ENCODE measurements around the gene HMGB3.
"Not testable (repeated sequence)": the region's sequence is repeated elsewhere in the genome, so short reads cannot be mapped to it uniquely, and the experiment has no call there.

The HMGB3 gene

DNA sequence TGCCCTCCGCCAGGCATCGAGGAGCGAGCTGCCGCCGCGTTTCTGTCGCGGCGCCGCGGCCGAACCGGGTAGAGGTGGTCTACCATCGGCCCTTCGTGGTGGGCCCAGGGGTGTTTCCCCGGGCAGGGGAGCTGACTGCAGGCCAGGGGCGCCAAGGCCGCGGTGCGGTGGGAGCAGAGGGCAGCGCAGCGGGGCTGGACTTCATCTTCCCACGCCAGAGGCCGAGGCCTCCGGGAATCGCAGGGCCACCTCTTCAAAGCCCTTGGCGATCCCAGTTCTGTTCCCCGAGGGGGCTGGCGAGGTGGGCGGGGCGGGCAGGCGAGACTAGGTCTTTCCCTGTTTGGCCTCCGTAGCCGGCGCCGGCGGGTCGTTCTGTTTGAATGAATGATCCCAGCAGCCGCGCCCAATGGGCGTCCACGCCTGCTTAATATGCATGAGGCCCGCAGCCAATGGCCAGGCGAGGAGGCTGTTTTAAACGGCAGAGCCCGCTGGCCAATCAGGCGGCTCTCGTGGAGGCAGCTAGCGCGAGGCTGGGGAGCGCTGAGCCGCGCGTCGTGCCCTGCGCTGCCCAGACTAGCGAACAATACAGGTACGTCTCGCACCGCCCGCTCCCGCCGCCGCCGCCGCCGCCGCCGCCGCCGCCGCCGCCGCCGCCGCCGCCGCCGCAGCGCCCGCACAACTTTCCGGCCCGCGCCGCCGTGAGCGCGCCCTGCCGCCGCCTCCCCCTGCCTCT lies at the start of gene HMGB3:
TSS of gene HMGB3 (plus strand) at position 548 of the 733 bp plus-strand sequence. CDS start 2,265 bp downstream, outside the sequence.
- DNase-seq = peak; percentile 65 to 69

- no peak for DNase-seq
These were observed 49.2 kb upstream of the HMGB3 start for GRCh38 chrX:150933945-150934350.

DNA sequence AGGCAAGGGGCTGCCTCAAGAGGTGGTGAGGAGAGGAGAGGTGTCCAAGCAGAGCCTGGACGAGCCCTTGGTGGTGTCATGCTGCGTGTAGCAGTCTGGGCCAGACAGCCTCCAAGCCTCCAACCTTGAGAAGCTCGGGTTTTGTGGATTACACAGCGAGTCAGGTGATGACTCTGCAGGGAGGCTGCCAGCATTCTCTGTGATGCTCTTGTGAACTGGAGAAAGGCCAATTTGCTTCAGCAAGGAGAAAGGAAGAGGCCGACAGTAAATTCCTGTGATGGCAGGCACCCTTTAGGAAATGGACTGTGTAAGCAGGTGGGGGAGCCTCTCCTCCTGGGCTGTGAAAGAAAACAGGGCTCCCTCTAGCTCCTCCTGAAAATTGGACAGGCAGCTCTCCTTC lies 48.7 kb upstream of the HMGB3 start:
- DNase-seq = no peak

DNA sequence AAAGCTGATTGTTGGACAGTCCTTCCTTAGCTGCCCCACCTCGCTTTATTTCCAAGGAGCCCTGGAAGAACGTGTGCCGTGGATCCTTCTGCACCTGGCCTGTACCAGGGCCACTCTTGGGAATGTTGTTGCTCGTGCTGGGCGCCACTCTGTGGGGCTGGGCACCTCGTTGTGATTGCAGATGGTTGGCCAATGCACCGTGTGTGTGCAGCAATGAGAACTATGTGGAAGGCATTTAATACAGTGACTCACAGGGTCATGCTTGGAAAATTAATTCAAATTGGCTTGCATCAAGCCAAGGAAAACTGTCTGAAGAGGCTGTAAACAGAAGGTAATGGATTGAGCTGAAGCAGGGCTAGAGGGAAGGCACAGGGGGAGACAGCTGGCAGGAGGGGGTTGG lies 47.7 kb upstream of the HMGB3 start:
- DNase-seq = no peak

DNA sequence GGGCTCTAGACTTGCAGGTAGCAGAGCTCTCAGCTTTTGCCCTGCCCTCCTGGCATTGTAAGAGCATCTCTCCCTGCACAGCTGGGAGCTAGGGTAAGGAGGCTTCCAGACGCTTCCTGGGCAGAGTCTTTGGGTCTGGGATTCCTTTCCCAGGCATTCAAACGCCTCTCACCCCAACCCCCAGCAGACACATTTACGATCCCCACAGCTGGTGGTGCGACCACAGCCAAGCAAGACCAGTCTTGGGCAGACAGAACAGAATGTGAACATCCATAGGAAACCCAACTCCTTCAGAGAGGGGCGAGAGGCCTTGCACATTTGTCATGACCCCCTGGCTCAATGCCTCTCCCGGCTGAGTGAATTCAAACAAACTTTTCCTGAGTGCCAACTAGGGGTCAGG lies 46.6 kb upstream of the HMGB3 start:
- no peak for DNase-seq

- no peak for DNase-seq
These were observed 42.2 kb upstream of the HMGB3 start for GRCh38 chrX:150940844-150941495.

- DNase-seq = no peak
These were observed 41.6 kb upstream of the HMGB3 start for GRCh38 chrX:150941580-150941979.

DNA sequence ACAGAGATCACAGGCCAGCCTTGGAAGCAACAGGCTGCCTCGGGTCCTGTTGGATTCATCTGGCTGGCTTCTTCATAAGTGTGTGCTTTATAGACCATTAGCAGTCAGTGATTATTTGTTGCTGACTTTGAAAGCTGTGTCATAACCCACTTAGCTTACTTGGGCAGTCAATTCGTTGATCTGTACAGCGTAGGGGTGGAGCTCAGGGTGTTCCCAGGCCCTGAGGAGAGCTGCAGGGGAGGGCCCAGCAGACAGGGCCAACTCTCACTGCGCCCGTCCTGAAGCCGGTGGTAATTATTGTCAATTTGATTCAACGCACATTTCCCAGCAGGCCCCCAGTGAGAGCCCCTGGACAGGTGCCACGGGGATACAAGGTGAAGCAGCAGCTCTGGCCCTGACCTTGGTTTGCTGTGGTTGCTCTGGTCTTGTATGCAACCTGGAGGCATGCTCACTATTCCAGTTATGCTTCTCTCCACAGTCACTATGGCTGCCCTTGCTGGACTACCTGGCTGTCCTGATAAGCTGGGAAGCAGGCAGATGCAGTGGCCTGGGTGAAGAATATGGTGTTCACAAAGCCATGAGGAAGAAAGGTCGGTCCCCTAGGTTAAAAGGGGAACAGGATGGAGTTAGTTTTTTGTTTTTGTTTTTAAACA lies 40.1 kb upstream of the HMGB3 start:
- DNase-seq = no peak

DNA sequence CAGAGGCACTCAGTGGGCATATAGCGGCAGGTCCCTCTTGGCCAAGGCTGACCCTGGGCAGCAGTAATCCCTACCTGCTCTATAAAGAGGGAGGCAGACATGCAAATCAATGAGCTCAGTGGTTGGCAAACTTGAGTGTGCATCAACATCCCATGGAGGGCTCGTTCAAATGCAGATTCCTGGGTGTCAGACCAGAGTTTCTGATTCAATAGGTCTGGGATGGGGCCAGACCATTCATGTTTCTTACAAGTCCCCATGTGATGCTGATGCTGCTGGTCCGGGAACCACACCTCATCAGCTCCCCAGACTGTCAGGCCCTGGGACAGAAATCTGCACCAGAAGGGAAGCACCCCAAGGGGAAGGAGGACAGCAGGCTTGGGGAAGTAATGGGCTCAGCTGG lies 38.9 kb upstream of the HMGB3 start:
- no peak for DNase-seq

- DNase-seq = no peak
These were observed 28.2 kb upstream of the HMGB3 start for GRCh38 chrX:150954951-150955350.

GRCh38 chrX:150955590-150955989 lies 27.5 kb upstream of the HMGB3 start:
- DNase-seq = no peak

DNA sequence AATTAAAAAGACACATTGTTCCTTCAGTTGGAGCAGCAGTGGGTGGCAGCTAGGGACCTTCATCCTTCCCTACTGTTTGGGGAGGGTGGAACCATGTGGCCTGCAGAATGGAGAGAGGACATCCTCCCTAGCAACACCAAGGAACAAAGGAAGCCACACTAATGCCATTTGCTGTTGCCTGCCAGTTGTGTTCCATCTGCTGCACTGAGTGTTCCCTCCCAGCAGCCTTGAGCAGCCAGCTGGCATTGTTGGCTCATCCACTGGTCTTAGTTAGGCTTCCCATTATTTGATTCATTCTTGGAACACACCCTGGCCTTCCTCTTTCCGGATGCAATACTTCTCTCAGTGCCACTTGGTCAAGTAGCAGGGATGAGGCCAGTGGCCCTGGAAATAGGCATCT lies 25.0 kb upstream of the HMGB3 start:
- DNase-seq = no peak

- DNase-seq = no peak
These were observed 23.6 kb upstream of the HMGB3 start for GRCh38 chrX:150959557-150959956.

GRCh38 chrX:150961631-150962030 lies 21.5 kb upstream of the HMGB3 start:
- no peak for DNase-seq

DNA sequence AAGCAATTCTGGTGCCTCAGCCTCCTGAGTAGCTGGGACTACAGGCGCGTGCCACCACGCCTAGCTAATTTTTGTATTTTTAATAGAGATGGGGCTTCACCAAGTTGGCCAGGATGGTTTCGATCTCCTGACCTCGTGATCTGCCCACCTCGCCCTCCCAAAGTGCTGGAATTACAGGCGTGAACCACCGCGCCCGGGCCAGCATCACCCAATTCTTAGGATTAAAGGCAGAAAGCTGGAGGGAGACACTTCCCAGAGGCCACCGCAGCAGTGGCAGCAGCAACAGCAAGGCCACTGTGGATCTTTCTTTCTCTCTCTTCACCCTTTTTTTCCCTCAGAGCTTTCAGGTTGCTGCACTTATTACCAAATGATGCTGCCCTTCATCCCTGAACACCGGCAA lies 18.7 kb upstream of the HMGB3 start:
- DNase-seq = not testable (repeated sequence)

DNA sequence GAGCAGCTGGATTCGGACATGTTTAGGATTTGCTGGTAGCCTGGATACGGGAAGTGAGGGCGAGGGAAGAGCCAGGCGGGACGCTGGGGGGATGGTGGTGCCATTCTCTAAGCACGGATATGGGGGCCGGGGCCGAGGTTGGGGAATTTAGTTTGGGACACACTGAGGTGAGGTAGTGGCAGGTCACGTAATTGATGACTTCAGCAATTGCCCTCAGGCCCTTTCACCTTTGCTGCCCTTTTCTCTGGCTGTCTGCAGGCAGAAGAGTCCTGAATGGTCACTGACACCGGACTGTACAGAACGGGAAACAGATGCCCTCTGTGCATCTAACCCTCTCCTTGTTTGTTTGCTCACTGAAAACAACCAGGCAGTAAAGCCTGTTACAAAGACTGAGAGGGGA lies 16.9 kb upstream of the HMGB3 start:
- DNase-seq = no peak

DNA sequence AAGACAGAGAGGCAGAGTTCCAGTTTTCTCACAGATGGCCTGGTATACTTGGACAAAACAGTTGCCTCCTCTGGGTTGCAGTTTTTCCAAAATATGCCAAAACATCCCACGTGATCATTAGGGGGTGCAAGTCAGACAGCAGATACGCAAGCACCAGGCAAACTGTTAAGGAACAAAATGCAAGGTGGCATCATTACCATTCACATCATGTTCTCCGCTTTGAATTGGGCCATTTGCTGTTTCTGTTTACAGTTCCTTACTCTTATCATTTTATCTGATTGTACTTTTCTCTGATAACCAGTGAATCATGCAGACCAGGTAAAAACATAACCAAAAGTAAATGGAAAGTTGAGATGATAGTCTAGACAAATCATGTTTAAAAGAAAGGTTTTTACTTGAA lies 16.4 kb upstream of the HMGB3 start:
- no peak for DNase-seq

DNA sequence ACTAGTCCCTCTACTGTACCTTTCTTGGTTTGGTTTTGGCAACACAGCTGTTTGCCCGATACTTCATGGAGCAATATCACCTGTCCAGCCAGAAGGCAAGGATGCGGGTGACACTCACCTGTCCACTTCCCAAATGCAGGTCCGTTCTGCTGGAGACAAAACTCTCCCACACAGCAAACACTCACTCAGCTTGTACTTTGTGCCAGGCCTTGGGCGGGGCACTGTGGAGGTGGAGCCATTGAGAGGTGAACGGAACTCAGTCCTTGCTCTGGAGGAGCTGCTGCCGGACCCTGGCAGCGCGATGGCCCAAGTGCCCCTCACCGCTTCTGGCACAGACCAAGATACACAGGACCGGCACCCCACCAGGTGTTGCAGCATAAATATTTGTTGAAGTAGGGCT lies 15.3 kb upstream of the HMGB3 start:
- no peak for DNase-seq

- DNase-seq = no peak
These were observed 14.0 kb upstream of the HMGB3 start for GRCh38 chrX:150968862-150969720.

DNA sequence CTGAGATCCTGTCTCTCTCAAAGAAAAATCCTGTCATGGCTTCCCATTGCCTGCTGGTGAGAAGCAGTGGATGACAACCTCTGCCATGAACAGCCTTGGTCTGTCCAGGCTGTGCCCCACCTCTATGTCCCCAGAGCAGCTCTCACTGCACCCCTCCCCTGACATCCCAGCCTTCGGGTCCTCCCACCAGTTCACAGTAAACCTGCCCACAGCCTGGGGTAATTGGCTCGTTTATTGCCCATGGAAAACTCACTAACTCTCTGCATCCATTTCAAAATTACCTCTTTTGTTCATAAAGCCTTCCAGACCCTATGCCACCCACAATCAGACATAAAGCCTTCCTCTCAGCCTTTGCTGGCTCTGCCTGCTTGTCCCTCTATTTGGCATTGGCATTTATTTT lies 10.7 kb upstream of the HMGB3 start:
- no peak for DNase-seq

- no peak for DNase-seq
These were observed 7.3 kb upstream of the HMGB3 start for GRCh38 chrX:150975655-150976390.

DNA sequence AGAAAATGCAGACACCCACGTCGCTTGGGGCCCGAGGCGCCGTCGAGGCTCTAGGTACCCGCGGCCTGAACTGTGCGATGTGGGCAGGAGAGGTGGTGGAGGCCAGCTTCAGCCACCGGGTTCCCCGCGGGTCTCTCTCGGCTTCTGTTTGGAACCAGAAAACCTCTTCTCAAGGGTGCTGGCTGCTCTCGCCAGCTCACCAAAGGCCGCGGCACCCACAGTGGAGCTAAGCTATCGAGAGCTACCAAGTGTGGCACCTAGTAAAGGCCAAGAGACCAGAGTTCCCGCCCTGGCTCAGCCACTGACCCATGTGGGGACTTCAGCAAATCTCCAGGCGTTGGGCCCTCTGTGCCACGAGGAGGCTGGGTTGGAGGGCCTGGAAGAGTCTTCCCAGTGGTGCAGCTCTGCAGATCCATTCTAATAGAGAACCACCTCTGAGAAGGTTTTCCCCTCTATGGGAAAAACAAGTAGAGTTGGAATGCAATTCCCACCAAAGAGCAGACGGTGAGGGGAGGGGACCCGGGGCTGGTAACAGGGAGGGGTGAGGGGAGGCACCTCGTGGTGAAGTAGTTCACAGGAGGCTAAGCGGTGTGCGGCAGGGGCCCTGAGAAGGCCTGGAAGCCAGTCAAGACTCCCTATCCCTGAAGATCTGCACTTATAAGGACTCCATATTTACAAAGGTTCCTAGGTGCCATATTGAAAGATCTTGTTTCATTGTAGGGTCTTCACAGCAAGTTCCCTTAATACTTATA lies 5.5 kb upstream of the HMGB3 start:
- no peak for DNase-seq

Data from stimulated activated CD4-positive, alpha-beta T cell treated with anti-CD3 and anti-CD28 coated beads, Interleukin-2, amount 100 ng/mL, for 48 hours (primary cell).